ENCODE data around the gene LAMB4. TPM values are rescaled to one million over a fixed set of nuclear protein-coding genes. Genes with fewer than 3 reads are reported as not detected.

LAMB4 gene
- total RNA-seq, 1 donor from 2014 or later: 0.75 TPM

GRCh38 chr7:108054537-108054936 is 75.6 kb downstream of the LAMB4 start:
- H3K36me3 Mint-ChIP-seq (ENCODE audit: unreplicated experiment): no peaks in the 10 kb centered on the region
- TF ChIP-seq CTCF (IDR thresholded peaks at IDR 0.05): no peak
- H3K4me1 Mint-ChIP-seq (ENCODE audit: unreplicated experiment): peaks cover 5% of the 10 kb centered on the region
- no peaks in the 10 kb centered on the region for H3K27me3 Mint-ChIP-seq (ENCODE audit: unreplicated experiment)
- no peak overlapping the region for H3K27ac Mint-ChIP-seq (ENCODE audit: unreplicated experiment)
- H3K9me3 Mint-ChIP-seq (ENCODE audit: unreplicated experiment): no peaks in the 10 kb centered on the region
- DNase-seq (ENCODE audit: extremely low spot score, unreplicated experiment): no peak
- H3K4me3 Mint-ChIP-seq (ENCODE audit: unreplicated experiment): no peak overlapping the region

GRCh38 chr7:108053250-108053649 is 76.9 kb downstream of the LAMB4 start:
- Mint-ChIP-seq H3K27me3 (ENCODE audit: unreplicated experiment) (no peaks in the 10 kb centered on the region), H3K9me3 (ENCODE audit: unreplicated experiment) (no peaks in the 10 kb centered on the region), H3K4me1 (ENCODE audit: unreplicated experiment) (peaks cover 5% of the 10 kb centered on the region), H3K36me3 (ENCODE audit: unreplicated experiment) (no peaks in the 10 kb centered on the region), H3K27ac (ENCODE audit: unreplicated experiment) (no peak overlapping the region), H3K4me3 (ENCODE audit: unreplicated experiment) (no peak overlapping the region)
- no peak for DNase-seq (ENCODE audit: extremely low spot score, unreplicated experiment)
- no peak for TF ChIP-seq CTCF (IDR thresholded peaks at IDR 0.05)

- TF ChIP-seq CTCF (IDR thresholded peaks at IDR 0.05): no peak
- no peaks in the 10 kb centered on the region for H3K36me3 Mint-ChIP-seq (ENCODE audit: unreplicated experiment)
- DNase-seq (ENCODE audit: extremely low spot score, unreplicated experiment): no peak
- H3K4me3 Mint-ChIP-seq (ENCODE audit: unreplicated experiment): no peak overlapping the region
- no peaks in the 10 kb centered on the region for H3K9me3 Mint-ChIP-seq (ENCODE audit: unreplicated experiment)
- peaks cover 5% of the 10 kb centered on the region for H3K4me1 Mint-ChIP-seq (ENCODE audit: unreplicated experiment)
- no peak overlapping the region for H3K27ac Mint-ChIP-seq (ENCODE audit: unreplicated experiment)
- H3K27me3 Mint-ChIP-seq (ENCODE audit: unreplicated experiment): no peaks in the 10 kb centered on the region
These were observed 78.7 kb downstream of the LAMB4 start for GRCh38 chr7:108051454-108051853.

GRCh38 chr7:108049962-108050361 is 80.2 kb downstream of the LAMB4 start:
- peaks cover 10% of the 10 kb centered on the region for H3K4me1 Mint-ChIP-seq (ENCODE audit: unreplicated experiment)
- no peaks in the 10 kb centered on the region for H3K9me3 Mint-ChIP-seq (ENCODE audit: unreplicated experiment)
- no peak for DNase-seq (ENCODE audit: extremely low spot score, unreplicated experiment)
- H3K4me3 Mint-ChIP-seq (ENCODE audit: unreplicated experiment): no peak overlapping the region
- no peaks in the 10 kb centered on the region for H3K27me3 Mint-ChIP-seq (ENCODE audit: unreplicated experiment)
- no peak overlapping the region for H3K27ac Mint-ChIP-seq (ENCODE audit: unreplicated experiment)
- TF ChIP-seq CTCF (IDR thresholded peaks at IDR 0.05): no peak
- no peaks in the 10 kb centered on the region for H3K36me3 Mint-ChIP-seq (ENCODE audit: unreplicated experiment)

- TF ChIP-seq CTCF (IDR thresholded peaks at IDR 0.05): no peak
- Mint-ChIP-seq H3K4me3 (ENCODE audit: unreplicated experiment) (no peak overlapping the region), H3K27me3 (ENCODE audit: unreplicated experiment) (no peaks in the 10 kb centered on the region), H3K27ac (ENCODE audit: unreplicated experiment) (no peak overlapping the region), H3K9me3 (ENCODE audit: unreplicated experiment) (no peaks in the 10 kb centered on the region), H3K4me1 (ENCODE audit: unreplicated experiment) (peaks cover 14% of the 10 kb centered on the region), H3K36me3 (ENCODE audit: unreplicated experiment) (no peaks in the 10 kb centered on the region)
- no peak for DNase-seq (ENCODE audit: extremely low spot score, unreplicated experiment)
These were observed 81.7 kb downstream of the LAMB4 start for GRCh38 chr7:108048422-108048821.
